GM19193 (cell line): ENCODE results near the gene BAG3.

Experiments used
- POLR2A ChIP-seq: IDR thresholded peaks from 4 replicates; pipeline ENCODE4 v1.6.1; 2011; ENCODE audit not compliant: insufficient read depth, insufficient read length; ENCODE audit errors: extremely low read depth

BAG3 gene

DNA sequence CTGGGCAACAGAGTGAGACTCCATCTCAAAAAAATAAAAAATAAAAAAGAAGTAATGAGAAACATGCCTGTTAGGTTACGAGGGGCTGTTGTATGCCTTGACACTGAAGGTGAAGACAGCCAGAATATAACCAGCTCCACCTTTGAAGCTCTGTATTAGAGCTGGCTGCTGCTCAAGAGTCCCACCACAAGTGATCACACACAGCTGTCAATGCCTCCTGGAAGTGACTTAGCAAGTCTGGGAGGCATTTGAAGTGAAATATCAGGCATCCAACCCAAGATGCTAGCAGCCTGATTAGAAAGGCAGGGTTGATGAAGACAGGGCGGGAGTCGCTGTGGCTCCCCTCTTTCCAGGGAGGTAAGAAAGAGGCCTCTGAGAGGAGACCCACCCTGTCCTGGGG lies 40.5 kb downstream of the BAG3 start:
- TF ChIP-seq POLR2A, result no peak

DNA sequence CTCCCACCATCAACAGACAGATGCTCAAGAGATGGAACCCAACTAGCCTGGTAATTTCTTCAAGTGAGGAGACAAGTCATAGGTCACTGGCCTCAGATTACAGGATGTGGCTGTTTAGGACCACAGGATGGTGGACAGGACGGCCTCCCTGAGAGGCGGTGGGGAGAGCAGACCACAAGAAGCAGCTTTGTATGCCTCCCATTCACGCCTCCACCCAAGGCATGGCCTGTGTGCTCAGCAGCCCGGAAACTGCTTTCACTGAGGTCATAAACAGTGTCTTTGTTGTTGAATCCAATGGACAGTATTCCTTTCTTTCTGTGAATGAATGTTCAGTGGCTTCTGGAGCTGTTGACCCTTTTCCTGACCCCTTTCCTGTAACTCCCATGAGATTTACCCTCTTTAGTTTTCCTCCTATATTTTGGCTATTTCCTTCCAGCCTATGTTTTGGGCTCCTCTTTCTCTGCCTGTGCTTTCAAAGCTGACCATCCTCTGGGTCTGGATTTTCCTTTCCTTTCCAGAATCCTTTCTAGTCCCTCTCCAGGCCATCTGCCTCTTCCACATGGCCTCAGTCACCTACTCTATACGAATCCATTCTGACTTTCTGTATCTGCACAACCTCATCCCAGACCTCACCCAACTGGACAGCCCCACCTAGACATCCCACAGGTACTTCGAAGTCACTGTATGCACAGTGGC lies 42.2 kb downstream of the BAG3 start:
- no peak for TF ChIP-seq POLR2A

- no peak for TF ChIP-seq POLR2A
Observed at GRCh38 chr10:119694608-119695007, 43.4 kb downstream of the BAG3 start.

- TF ChIP-seq POLR2A, result no peak
Observed at GRCh38 chr10:119700321-119700954, 49.3 kb downstream of the BAG3 start.

DNA sequence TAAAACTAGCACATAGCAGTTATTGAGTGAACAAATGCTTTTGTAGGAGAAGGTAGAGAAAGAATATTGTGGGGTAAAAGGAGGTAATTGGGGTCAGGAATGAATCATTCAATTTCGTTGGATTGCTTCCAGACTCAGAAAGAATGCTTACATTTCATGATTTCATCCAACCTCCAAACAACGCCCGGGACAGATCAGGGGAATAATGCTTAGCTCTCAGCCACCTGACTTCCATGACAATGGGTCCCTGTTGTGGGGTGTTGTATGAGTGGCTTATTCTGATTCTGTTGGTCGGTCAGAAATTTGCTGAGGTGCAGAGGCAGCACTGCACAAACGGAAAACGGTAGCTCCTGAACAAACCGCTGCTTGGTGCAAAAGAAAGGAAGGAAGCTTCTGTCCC lies 50.7 kb downstream of the BAG3 start:
- no peak for TF ChIP-seq POLR2A

GRCh38 chr10:119702583-119702982 lies 51.4 kb downstream of the BAG3 start:
- TF ChIP-seq POLR2A, result no peak

DNA sequence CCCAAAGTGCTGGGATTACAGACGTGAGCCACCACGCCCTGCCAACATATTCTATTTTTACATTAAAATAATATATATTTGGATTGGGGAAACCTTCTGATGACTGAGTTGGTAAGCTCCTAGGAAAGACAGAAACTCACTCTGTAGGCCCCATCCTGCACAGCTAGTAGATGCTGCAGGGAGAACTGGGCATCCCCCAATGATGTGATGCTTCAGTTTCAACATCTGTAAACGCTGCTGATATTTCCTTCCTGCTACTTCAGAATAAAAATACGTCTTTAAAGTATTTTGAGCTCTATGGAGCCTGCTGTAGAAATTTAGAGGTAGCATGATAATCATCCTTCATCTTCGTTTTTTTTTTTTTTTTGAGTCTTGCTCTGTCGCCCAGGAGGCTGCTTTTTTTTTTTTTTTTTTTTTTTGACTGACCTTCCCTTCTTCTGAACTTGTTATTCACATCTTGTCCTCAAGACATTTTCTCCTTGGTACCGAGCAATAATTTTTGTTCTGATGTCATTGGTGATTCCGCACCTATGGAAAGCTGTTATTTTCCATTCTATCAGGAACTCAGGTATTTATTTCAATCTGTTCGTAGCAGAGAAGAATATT lies 52.8 kb downstream of the BAG3 start:
- TF ChIP-seq POLR2A, result no peak

DNA sequence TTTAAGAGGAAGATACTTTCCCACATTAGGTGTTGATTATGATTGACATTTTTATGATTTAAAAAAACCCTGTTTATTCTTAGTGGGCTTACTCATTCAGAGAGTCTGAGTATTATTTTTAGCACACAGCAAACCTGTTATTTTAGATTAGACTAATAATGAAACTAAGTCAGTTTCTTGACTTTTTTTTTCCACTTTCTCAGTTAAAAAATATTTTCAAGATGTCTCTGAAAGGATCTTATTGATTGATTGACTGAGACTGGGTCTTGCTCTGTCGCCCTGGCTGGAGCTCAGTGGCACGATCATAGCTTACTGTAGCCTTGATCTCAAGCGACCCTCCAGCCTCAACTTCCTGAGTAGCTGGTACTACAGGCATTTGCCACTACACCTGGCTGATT lies 54.3 kb downstream of the BAG3 start:
- no peak for TF ChIP-seq POLR2A

GRCh38 chr10:119706521-119707278 lies 55.5 kb downstream of the BAG3 start:
- no peak for TF ChIP-seq POLR2A

- TF ChIP-seq POLR2A, result no peak
Observed at GRCh38 chr10:119713744-119714483, 62.7 kb downstream of the BAG3 start.

DNA sequence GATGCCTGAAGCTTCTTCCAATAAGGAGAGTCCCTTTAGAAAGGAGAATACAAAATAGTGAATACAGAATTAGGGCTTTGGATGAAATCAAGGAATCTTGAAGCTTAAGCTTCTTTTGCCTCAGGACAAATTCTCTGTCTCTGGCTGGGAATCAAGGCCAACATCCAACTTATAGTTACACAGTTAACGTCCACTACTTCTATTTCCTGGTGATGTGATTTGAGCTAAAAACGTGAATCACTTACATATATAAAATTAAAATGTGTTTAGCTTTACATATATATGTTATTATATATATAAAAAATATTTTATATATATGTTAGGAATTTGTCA lies 63.3 kb downstream of the BAG3 start:
- TF ChIP-seq POLR2A, result no peak

GRCh38 chr10:119715628-119716505 lies 64.7 kb downstream of the BAG3 start:
- no peak for TF ChIP-seq POLR2A

DNA sequence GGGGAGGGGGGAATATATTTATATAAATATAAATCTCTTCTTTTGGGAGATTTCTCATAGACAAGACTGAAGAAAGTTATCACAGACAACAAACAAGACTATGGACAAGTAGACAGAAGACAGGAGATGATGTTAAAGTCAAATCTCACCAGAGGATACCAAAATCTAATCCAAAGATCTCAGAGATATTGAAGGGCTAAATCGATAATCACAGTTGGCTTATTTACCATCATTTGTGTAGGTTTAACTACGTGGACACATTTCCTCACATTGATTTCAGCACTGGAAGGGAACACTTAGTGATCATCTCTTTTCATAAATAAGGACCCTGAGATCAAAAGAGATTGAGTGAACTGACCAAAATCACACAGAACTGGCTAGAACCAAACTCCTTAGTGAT lies 72.0 kb downstream of the BAG3 start:
- no peak for TF ChIP-seq POLR2A

DNA sequence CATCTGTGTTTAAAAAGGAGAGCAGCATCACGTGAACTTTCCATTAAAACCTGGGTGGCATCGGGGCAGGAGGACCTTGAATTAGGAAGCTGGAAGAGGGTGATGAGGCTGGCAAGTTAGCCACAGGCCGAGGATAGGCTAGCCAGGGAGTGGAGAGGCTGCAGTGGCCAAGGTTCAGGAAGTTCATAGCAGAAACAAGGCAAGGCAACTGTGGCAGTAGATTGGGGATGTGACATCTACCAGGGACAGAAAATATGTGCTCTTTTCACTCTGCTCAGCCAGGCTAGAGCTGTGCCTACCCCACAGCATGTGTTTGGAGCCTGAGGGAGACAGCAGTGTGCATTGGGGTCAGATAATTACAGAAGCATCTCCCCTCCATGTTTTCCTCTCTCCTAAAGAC lies 72.4 kb downstream of the BAG3 start:
- TF ChIP-seq POLR2A, result no peak
